Head of caudate nucleus (tissue), 42 donors: Measurements from ENCODE around the gene OPRPN.
A peak's percentile ranks its signal among the peaks of the same experiment; 100 is the strongest.

Experiments used
- DNase-seq, 42 donors: peaks; one replicate each; pipeline versions ENCODE4 v3.0.0 to v3.0.0-alpha.2; 2020 to 2021; ENCODE audit warnings: mixed read lengths in 7 of 42
- intact Hi-C: fragments of 100-400 bp; cut with DNase I; formaldehyde crosslinking; loops from one replicate; pipeline ENCODE4 v1.15.0; 2022

Gene OPRPN

GRCh38 chr4:70397580-70397979, at the start of gene OPRPN:
TSS of gene OPRPN (plus strand) at chr4:70397940. CDS start at chr4:70399286, 1,346 bp downstream.
- DNase-seq, result no peak
- intact Hi-C loops, result no loop called here

- intact Hi-C loops, result no loop called here
- DNase-seq, result no peak
These were observed 41.6 kb upstream of the OPRPN start for GRCh38 chr4:70356185-70356584.

- intact Hi-C loops, result no loop called here
- no peak for DNase-seq
These were observed 38.6 kb upstream of the OPRPN start for GRCh38 chr4:70359115-70359661.

- intact Hi-C loops, result no loop called here
- DNase-seq, result no peak
These were observed 37.3 kb upstream of the OPRPN start, which contains the start of gene SMR3A for GRCh38 chr4:70360460-70360859. TSS of gene SMR3A (plus strand) at chr4:70360760. CDS start at chr4:70362116, 1,356 bp downstream.

GRCh38 chr4:70364002-70364401, 33.7 kb upstream of the OPRPN start:
- intact Hi-C loops, result no loop called here
- no peak for DNase-seq

GRCh38 chr4:70365479-70365878, 32.3 kb upstream of the OPRPN start:
- no peak for DNase-seq
- intact Hi-C loops, result no loop called here

- intact Hi-C loops, result no loop called here
- no peak for DNase-seq
These were observed 29.9 kb upstream of the OPRPN start for GRCh38 chr4:70367813-70368212.

GRCh38 chr4:70371987-70372386, 25.8 kb upstream of the OPRPN start:
- intact Hi-C loops, result no loop called here
- DNase-seq, result no peak

GRCh38 chr4:70372760-70373159, 25.0 kb upstream of the OPRPN start:
- intact Hi-C loops, result no loop called here
- DNase-seq, result no peak

GRCh38 chr4:70380578-70380977, 17.2 kb upstream of the OPRPN start:
- intact Hi-C loops, result no loop called here
- no peak for DNase-seq

- intact Hi-C loops, result no loop called here
- DNase-seq, result no peak
These were observed 15.0 kb upstream of the OPRPN start, which contains the start of gene SMR3B for GRCh38 chr4:70382691-70383181. TSS of gene SMR3B (plus strand) at chr4:70383131. CDS start at chr4:70384511, 1,380 bp downstream.

- DNase-seq, result no peak
- intact Hi-C loops, result no loop called here
These were observed 5.5 kb upstream of the OPRPN start for GRCh38 chr4:70392057-70392776.

- no peak for DNase-seq
- intact Hi-C loops, result no loop called here
These were observed 1.6 kb downstream of the OPRPN start for GRCh38 chr4:70399319-70399718.

- intact Hi-C loops, result no loop called here
- no peak for DNase-seq
These were observed 5.0 kb downstream of the OPRPN start for GRCh38 chr4:70402762-70403161.

- intact Hi-C loops, result no loop called here
- no peak for DNase-seq
These were observed 8.0 kb downstream of the OPRPN start for GRCh38 chr4:70405765-70406164.

- DNase-seq, result peak in 1 of 42 donors; percentile 8
- intact Hi-C loops, result no loop called here
These were observed 27.6 kb downstream of the OPRPN start for GRCh38 chr4:70425306-70425705.

- no peak for DNase-seq
- intact Hi-C loops, result no loop called here
These were observed 29.0 kb downstream of the OPRPN start for GRCh38 chr4:70426789-70427188.

GRCh38 chr4:70437197-70437596, 39.5 kb downstream of the OPRPN start:
- DNase-seq, result no peak
- intact Hi-C loops, result no loop called here

- intact Hi-C loops, result no loop called here
- DNase-seq, result no peak
These were observed 44.7 kb downstream of the OPRPN start for GRCh38 chr4:70442474-70442873.

GRCh38 chr4:70443329-70443728, 45.6 kb downstream of the OPRPN start:
- intact Hi-C loops, result no loop called here
- no peak for DNase-seq

GRCh38 chr4:70449220-70449619, 51.5 kb downstream of the OPRPN start:
- no peak for DNase-seq
- intact Hi-C loops, result no loop called here
